HS-5 (cell line): ENCODE data around the gene C11orf68.
"Not testable (repeated sequence)": the region's sequence is repeated elsewhere in the genome, so short reads cannot be mapped to it uniquely, and the experiment has no call there.

Source experiments
- DNase-seq: peaks from one replicate; pipeline ENCODE4 v3.0.0-alpha.2; 2012; ENCODE audit warnings: low read depth

The C11orf68 gene

GRCh38 chr11:65918211-65919140 lies at the start of gene C11orf68:
TSS of gene C11orf68 (minus strand) at chr11:65919062. CDS start at chr11:65919031, 31 bp downstream.
- DNase-seq = no peak

GRCh38 chr11:65967329-65967934 lies 48.6 kb upstream of the C11orf68 start:
- no peak for DNase-seq

- no peak for DNase-seq
Observed at GRCh38 chr11:65965986-65966762, 47.3 kb upstream of the C11orf68 start.

GRCh38 chr11:65964906-65965305 lies 46.0 kb upstream of the C11orf68 start:
- DNase-seq = no peak

GRCh38 chr11:65962141-65962564 lies 43.3 kb upstream of the C11orf68 start:
- no peak for DNase-seq

GRCh38 chr11:65961267-65962140 lies 42.6 kb upstream of the C11orf68 start, which contains the start of gene SART1:
TSS of gene SART1 (plus strand) at chr11:65961734. CDS start at chr11:65961781, 47 bp downstream.
- peak; percentile 91 for DNase-seq

- DNase-seq = no peak
Observed at GRCh38 chr11:65960824-65961266, 42.0 kb upstream of the C11orf68 start.

GRCh38 chr11:65958774-65959420 lies 40.0 kb upstream of the C11orf68 start:
- no peak for DNase-seq

GRCh38 chr11:65958291-65958690 lies 39.4 kb upstream of the C11orf68 start:
- no peak for DNase-seq

- DNase-seq = no peak
Observed at GRCh38 chr11:65954771-65955170, 35.9 kb upstream of the C11orf68 start.

GRCh38 chr11:65953471-65953870 lies 34.6 kb upstream of the C11orf68 start:
- DNase-seq = no peak

- no peak for DNase-seq
Observed at GRCh38 chr11:65952052-65952521, 33.2 kb upstream of the C11orf68 start.

- not testable (repeated sequence) for DNase-seq
Observed at GRCh38 chr11:65951641-65952040, 32.8 kb upstream of the C11orf68 start.

- DNase-seq = not testable (repeated sequence)
Observed at GRCh38 chr11:65950711-65951110, 31.8 kb upstream of the C11orf68 start.

- DNase-seq = no peak
Observed at GRCh38 chr11:65947603-65948125, 28.8 kb upstream of the C11orf68 start.

GRCh38 chr11:65947133-65947532 lies 28.3 kb upstream of the C11orf68 start:
- no peak for DNase-seq

- DNase-seq = no peak
Observed at GRCh38 chr11:65946655-65947054, 27.8 kb upstream of the C11orf68 start.

GRCh38 chr11:65945941-65946558 lies 27.2 kb upstream of the C11orf68 start:
- DNase-seq = no peak

- no peak for DNase-seq
Observed at GRCh38 chr11:65945430-65945911, 26.6 kb upstream of the C11orf68 start, which contains the start of gene TSGA10IP. TSS of gene TSGA10IP (plus strand) at chr11:65945480. CDS start at chr11:65945676, 196 bp downstream.

GRCh38 chr11:65944767-65945166 lies 25.9 kb upstream of the C11orf68 start:
- DNase-seq = no peak
